Fibroblast of the conjunctiva (primary cell): Measurements from ENCODE around the gene NR2C1.
"Not testable (repeated sequence)": the region's sequence is repeated elsewhere in the genome, so short reads cannot be mapped to it uniquely, and the experiment has no call there.

Experiments used
- DNase-seq: peaks from one replicate; pipeline ENCODE4 v3.0.0-alpha.2; 2010; ENCODE audit warnings: low read depth

NR2C1 gene

GRCh38 chr12:95072900-95073697 is at the start of gene NR2C1:
Gene NR2C1 (minus strand): TSS chr12:95073618. CDS start chr12:95067384, 6,234 bp downstream.
- peak; percentile 90 for DNase-seq

- no peak for DNase-seq
Observed at GRCh38 chr12:95118788-95119179, 45.4 kb upstream of the NR2C1 start.

- peak; percentile 58 for DNase-seq
Observed at GRCh38 chr12:95118138-95118787, 44.8 kb upstream of the NR2C1 start.

GRCh38 chr12:95117178-95117599 is 43.8 kb upstream of the NR2C1 start:
- DNase-seq, result peak; percentile 71

- DNase-seq, result no peak
Observed at GRCh38 chr12:95116773-95117172, 43.4 kb upstream of the NR2C1 start.

- DNase-seq, result no peak
Observed at GRCh38 chr12:95116341-95116740, 42.9 kb upstream of the NR2C1 start.

- no peak for DNase-seq
Observed at GRCh38 chr12:95115641-95116040, 42.2 kb upstream of the NR2C1 start.

GRCh38 chr12:95114766-95115405 is 41.5 kb upstream of the NR2C1 start:
- DNase-seq, result no peak

GRCh38 chr12:95107362-95107761 is 33.9 kb upstream of the NR2C1 start:
- DNase-seq, result no peak

- no peak for DNase-seq
Observed at GRCh38 chr12:95105540-95105939, 32.1 kb upstream of the NR2C1 start.

GRCh38 chr12:95104919-95105452 is 31.6 kb upstream of the NR2C1 start:
- DNase-seq, result no peak

- DNase-seq, result peak; percentile 49
Observed at GRCh38 chr12:95102916-95103671, 29.7 kb upstream of the NR2C1 start.

- not testable (repeated sequence) for DNase-seq
Observed at GRCh38 chr12:95101957-95102356, 28.5 kb upstream of the NR2C1 start.

GRCh38 chr12:95100264-95101190 is 27.1 kb upstream of the NR2C1 start:
- DNase-seq, result no peak

GRCh38 chr12:95099270-95099790 is 25.9 kb upstream of the NR2C1 start:
- DNase-seq, result no peak

- DNase-seq, result no peak
Observed at GRCh38 chr12:95096852-95097251, 23.4 kb upstream of the NR2C1 start.

- DNase-seq, result no peak
Observed at GRCh38 chr12:95096378-95096777, 23.0 kb upstream of the NR2C1 start.

GRCh38 chr12:95095866-95096265 is 22.4 kb upstream of the NR2C1 start:
- not testable (repeated sequence) for DNase-seq

GRCh38 chr12:95089462-95089861 is 16.0 kb upstream of the NR2C1 start:
- no peak for DNase-seq

- no peak for DNase-seq
Observed at GRCh38 chr12:95088379-95088778, 15.0 kb upstream of the NR2C1 start.

GRCh38 chr12:95085612-95086011 is 12.2 kb upstream of the NR2C1 start:
- no peak for DNase-seq
